Iris pigment epithelial cell (primary cell): Measurements from ENCODE around the gene OVCA2.

Experiments
- DNase-seq: peaks from one replicate; pipeline ENCODE4 v3.0.0-alpha.2; 2011; ENCODE audit warnings: low read depth

Gene OVCA2

DNA sequence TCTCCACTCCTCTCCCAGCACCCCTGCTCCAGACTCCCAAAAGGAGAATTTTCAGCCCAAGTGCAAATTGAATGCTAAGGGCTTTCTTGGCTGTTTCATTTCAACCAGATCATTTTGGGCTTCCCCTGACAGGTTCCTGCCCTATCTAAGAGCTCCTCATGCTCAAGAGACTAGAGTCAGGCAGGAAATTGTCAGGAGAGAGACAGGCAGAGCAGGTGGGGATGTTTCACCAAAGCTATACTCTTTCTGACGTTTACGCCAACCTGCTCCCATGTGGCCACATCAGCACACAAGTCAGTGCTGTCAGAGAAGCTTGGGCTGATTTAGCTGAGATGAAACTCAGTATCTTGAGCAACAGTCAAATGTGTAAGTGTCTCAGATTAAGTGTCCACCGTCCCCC, 44.5 kb downstream of the OVCA2 start:
- no peak for DNase-seq

DNA sequence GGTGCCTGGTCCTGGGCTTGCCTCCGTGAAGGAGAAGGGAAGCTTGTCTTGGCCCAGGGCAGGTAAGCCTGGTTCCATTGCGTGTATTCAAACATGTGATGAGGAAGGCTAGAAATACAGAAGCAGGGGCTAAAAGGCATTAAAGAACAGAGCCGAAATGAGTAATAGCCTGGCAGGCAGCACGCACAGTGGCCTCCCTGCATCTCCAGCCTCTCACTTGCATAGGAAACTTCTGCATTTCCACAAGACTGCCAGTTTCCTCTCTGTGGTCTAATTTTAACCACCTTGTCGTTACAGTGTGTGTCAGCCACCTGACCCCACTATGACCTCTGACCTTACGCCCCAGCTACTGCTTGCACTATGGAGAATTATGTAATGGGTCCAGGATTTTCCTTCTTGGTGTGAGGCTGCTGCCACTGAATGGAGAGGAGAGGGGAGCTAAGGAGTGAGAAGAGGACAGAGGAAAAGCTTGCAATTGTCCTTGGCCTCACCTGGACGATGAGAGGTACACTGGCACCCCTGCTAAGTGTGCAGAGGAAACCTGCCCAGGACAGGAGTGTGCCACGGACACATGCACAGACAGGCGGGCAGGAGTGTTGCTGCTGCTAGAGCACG, 45.9 kb downstream of the OVCA2 start:
- DNase-seq: no peak

DNA sequence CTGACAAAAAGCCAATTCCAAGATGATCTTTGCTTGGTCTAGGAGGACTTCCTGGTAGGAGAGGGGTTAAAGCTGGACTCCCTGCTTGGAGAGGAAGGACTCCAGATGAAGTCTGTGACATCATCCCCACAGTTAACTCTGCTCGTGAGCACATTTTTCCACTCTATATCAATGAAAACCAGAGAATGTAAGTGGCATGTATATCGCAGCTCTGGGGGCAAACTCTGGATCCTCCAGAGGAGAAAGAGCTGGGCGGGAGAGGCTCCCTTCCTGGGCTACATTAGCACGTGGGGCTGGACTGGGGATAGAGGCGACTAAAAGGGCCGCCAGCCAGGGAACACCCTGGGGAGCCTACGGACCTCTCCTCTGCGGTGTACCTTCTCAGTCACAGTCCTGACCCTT, 47.2 kb downstream of the OVCA2 start:
- DNase-seq: peak; percentile 72

DNA sequence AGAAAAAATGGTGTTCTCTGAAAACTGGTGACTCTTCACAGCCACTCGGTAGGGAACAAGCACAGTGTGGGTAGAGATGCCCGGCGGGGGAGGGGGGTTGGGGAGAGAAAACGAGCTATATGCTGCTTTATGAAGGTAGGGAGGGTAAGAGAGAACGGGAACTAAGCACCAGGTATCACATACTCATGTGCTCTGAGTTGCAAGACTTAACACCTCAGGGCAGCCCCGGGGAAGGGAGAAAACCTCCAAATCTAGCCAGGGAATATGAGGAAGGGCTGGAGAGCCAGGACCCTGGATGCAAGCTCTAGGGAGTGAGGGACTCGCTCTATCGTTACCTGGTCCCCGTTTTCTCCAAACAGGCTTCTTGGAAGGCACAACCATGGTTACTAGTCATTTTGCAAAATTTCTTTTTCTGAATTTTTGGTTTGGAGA, 48.4 kb downstream of the OVCA2 start:
- no peak for DNase-seq

DNA sequence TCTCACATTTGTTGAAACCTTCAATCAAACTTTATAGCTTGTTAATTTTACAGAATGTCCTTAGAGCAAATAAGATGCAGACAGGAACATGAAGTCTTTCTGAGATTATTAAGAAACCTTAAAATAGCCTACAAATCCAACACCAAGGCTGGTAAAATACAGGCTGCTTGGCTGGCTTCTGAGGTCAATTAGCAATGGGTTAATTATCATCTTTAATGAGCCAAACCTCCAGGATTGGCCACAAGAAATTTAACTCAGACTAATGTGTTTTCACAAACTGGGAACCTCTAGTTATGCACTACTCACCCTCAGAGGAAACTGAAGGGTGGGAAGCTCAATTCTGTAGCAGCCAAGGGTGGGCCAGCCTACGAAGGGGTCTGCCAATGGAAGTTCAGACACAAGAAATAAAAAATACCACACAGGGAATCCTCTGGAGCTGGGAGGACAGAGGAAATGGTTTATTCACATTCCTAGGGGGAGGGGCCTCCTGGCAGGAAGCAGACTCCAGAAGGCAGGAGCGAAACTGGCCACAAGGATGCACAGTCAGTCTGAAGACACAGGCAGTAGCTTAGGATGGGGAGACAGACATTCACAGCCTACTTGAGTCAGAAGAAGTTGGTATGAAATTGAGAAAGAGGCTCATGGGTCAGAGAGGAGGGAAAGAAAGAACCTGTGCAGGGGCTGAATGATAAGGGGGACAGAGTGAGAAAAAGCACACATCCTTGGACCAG, 49.1 kb downstream of the OVCA2 start:
- DNase-seq: peak; percentile 96

DNA sequence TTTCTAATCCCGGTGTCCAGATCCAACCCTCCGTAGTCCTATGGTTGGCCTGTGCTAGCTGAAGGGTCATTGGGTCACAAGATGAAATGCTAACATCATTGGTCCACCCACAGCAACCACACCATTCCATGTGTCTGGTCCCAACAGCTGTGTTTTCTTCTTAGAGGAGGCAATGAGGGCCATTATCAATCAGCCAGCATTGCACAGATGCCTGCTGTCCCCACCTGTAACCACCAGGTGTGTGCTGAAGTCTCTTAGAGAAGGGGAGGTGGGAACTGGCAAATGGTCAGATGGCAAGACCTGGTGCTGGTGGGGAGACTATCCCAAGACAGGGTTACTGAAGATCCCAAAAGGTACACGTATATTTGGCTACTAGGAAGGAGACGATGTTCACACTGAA, 50.4 kb downstream of the OVCA2 start:
- DNase-seq: no peak
